IPS-NIHi11 (cell line): ENCODE measurements around the gene IL1R2.

Experiments
- DNase-seq: peaks from one replicate; pipeline ENCODE4 v3.0.0; 2012; ENCODE audit warnings: mixed read lengths, low spot score

IL1R2 gene

GRCh38 chr2:102022884-102023539 lies 31.3 kb downstream of the IL1R2 start:
- DNase-seq: no peak

GRCh38 chr2:102024410-102024809 lies 32.6 kb downstream of the IL1R2 start:
- DNase-seq: no peak

- no peak for DNase-seq
Measured at GRCh38 chr2:102025016-102025501, 33.3 kb downstream of the IL1R2 start.

- DNase-seq: no peak
Measured at GRCh38 chr2:102025583-102026267, 34.0 kb downstream of the IL1R2 start.

GRCh38 chr2:102027036-102027980 lies 35.5 kb downstream of the IL1R2 start:
- no peak for DNase-seq

GRCh38 chr2:102028470-102028869 lies 36.7 kb downstream of the IL1R2 start:
- DNase-seq: no peak

GRCh38 chr2:102029405-102029804 lies 37.6 kb downstream of the IL1R2 start:
- no peak for DNase-seq

- DNase-seq: no peak
Measured at GRCh38 chr2:102029952-102030351, 38.2 kb downstream of the IL1R2 start.

GRCh38 chr2:102030502-102030854 lies 38.7 kb downstream of the IL1R2 start:
- DNase-seq: no peak

- no peak for DNase-seq
Measured at GRCh38 chr2:102030855-102031527, 39.2 kb downstream of the IL1R2 start.

GRCh38 chr2:102032368-102033030 lies 40.7 kb downstream of the IL1R2 start:
- no peak for DNase-seq

GRCh38 chr2:102033031-102033749 lies 41.4 kb downstream of the IL1R2 start:
- DNase-seq: peak; percentile 37

GRCh38 chr2:102033750-102034682 lies 42.3 kb downstream of the IL1R2 start:
- DNase-seq: no peak

GRCh38 chr2:102034683-102035548 lies 43.2 kb downstream of the IL1R2 start:
- DNase-seq: no peak

- DNase-seq: no peak
Measured at GRCh38 chr2:102037681-102038080, 45.9 kb downstream of the IL1R2 start.

GRCh38 chr2:102040229-102040628 lies 48.5 kb downstream of the IL1R2 start:
- no peak for DNase-seq

- no peak for DNase-seq
Measured at GRCh38 chr2:102041351-102041750, 49.6 kb downstream of the IL1R2 start.

GRCh38 chr2:102042196-102043081 lies 50.7 kb downstream of the IL1R2 start:
- no peak for DNase-seq
